HL-60 (cell line): ENCODE results near the gene PCED1B.

Source experiments
- DNase-seq, 2 experiments: peaks; one replicate each; pipeline ENCODE4 v3.0.0-alpha.2; 2010 to 2020; ENCODE audit warnings: low read depth in 1 of 2, low spot score in 1 of 2
- H3K27ac ChIP-seq: fragments of 250-450 bp; sonication (Bioruptor Pico); replicated peaks from 2 replicates; pipeline ENCODE4 v1.5.1; 2020; ENCODE audit warnings: mild to moderate bottlenecking, moderate library complexity
- H3K27me3 ChIP-seq: fragments of 250-450 bp; sonication (Bioruptor Pico); 2 replicates; pipeline ENCODE4 v1.5.1; 2021; ENCODE audit warnings: mild to moderate bottlenecking, moderate library complexity; ENCODE audit not compliant: insufficient read depth, poor library complexity, severe bottlenecking
- H3K4me3 ChIP-seq: replicated peaks from 2 replicates; pipeline ENCODE4 v1.5.1; 2011; ENCODE audit warnings: mild to moderate bottlenecking, control low read depth, low read length; ENCODE audit not compliant: insufficient read depth
- CTCF ChIP-seq: IDR thresholded peaks from one replicate; pipeline ENCODE4 v1.5.1; 2011; ENCODE audit warnings: low read length, control low read depth, inconsistent platforms; ENCODE audit not compliant: insufficient read depth
- GABPA ChIP-seq: IDR thresholded peaks from 2 replicates; pipeline ENCODE4 v1.6.1; 2012; ENCODE audit warnings: low read depth
- POLR2AphosphoS5 ChIP-seq: IDR thresholded peaks from 2 replicates; pipeline ENCODE4 v1.6.1; 2012; ENCODE audit warnings: low read depth
- REST ChIP-seq: IDR thresholded peaks from 2 replicates; pipeline ENCODE4 v1.6.1; 2012; ENCODE audit warnings: low read depth; ENCODE audit not compliant: insufficient replicate concordance
- SPI1 ChIP-seq: IDR thresholded peaks from 2 replicates; pipeline ENCODE4 v1.6.1; 2012; ENCODE audit warnings: low read depth, mild to moderate bottlenecking, borderline replicate concordance

PCED1B gene

DNA sequence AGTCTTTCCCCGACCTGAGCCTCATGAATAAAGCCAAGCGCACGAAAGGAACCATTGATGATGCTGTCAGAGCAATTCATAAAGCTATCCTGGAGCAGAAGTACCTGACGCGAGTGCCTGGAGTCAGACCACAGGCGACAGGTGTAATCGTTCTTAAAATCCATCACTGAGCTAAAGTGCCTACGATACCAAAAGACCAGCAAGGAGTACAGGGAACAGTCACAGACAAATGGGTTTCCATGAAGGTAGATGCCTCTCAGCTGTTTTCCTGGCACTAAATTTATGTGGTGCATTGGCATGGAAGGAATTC lies 1.4 kb upstream of the PCED1B start:
- Histone ChIP-seq H3K27ac (no peak overlapping the region), H3K27me3 (peaks cover 4% of the 10 kb centered on the region), H3K4me3 (no peak overlapping the region)
- DNase-seq = no peak
- TF ChIP-seq CTCF (no peak), REST (no peak), GABPA (no peak), POLR2AphosphoS5 (no peak), SPI1 (no peak)

- no peak for DNase-seq
- no peak overlapping the region for H3K27ac ChIP-seq
- TF ChIP-seq REST (no peak), SPI1 (no peak), POLR2AphosphoS5 (no peak), GABPA (no peak), CTCF (no peak)
- H3K27me3 ChIP-seq = peaks cover 4% of the 10 kb centered on the region
- H3K4me3 ChIP-seq = peak overlapping the region; percentile 64
These were observed 521 bp upstream of the PCED1B start for GRCh38 chr12:47078733-47079467.

DNA sequence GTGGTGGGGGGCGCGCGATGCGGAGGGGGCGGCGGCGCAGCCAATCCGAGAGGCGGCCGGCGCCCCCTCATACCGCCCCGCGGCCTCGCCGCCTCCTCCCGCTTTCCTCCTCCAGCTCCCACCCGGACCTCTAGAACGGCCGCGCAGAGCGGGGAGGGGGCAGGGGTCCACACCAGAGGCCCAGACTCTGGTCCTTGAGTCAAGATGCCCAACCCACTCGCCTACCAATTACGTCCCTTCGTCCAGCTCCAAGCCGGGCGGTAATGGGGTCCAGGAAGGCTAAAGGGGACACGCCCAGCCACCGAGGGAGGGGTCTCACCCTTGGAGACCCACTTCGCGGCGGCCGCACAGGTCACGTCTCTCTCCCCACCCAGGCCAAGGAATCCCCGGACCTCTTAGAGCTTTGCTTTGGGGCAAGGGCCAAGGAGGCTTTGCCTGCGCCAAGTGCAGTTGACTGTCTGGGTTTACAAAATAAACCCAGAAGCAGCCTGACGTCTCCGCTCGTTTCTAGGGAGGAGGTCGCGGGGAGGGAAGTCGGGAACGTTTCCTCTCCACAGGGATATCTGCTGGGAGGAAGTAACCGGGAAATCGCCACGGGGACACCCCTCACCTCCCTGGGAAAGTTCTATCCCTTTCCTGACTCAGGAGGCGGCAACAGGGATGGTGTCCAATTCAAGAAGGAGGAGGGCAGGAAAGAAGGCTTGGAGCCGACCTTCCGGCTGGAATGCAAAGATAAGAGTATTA lies 732 bp downstream of the PCED1B start:
- H3K4me3 ChIP-seq = peak overlapping the region; percentile 64
- TF ChIP-seq POLR2AphosphoS5 = no peak
- TF ChIP-seq SPI1 = no peak
- TF ChIP-seq REST = no peak
- peak in 1 of 2 experiments; percentile 26 for DNase-seq
- H3K27me3 ChIP-seq = peaks cover 4% of the 10 kb centered on the region
- H3K27ac ChIP-seq = no peak overlapping the region
